Fibroblast of skin of left quadriceps (primary cell): ENCODE measurements around the gene INVS.
"Not testable (repeated sequence)": the region's sequence is repeated elsewhere in the genome, so short reads cannot be mapped to it uniquely, and the experiment has no call there.

ENCODE experiments used
- DNase-seq, 2 experiments: peaks; one replicate each; pipeline ENCODE4 v3.0.0-alpha.2; 2013; ENCODE audit warnings: low read depth in 2 of 2

The INVS gene

GRCh38 chr9:100098887-100099721 is at the start of gene INVS, which contains the start of gene ERP44:
Gene INVS, plus strand, starts transcription at chr9:100099243. Its CDS starts 5,279 bp downstream, at chr9:100104522.
Gene ERP44, minus strand, starts transcription at chr9:100099000. Its CDS starts 160 bp downstream, at chr9:100098840.
- DNase-seq, result peak; percentile 98

DNA sequence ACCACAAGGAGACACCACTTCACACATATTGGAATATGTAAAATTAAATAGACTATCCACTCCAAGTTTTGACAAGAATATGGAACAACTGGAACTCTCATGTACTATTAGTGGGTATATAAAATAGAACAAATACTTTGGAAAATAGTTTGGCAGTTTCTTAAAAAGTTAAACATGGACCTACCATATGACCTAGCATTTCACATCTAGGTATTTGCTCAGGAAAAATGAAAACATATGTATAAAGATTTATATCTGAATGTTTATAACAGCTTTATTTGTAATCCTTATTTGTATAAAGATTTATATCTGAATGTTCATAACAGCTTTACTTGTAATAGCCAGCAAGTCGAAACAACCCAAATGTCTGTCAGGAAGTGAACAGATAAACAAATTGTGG is 49.5 kb upstream of the INVS start:
- DNase-seq, result no peak

- no peak for DNase-seq
Measured at GRCh38 chr9:100052375-100052774, 46.7 kb upstream of the INVS start.

GRCh38 chr9:100056561-100056960 is 42.5 kb upstream of the INVS start:
- DNase-seq, result no peak

- DNase-seq, result no peak
Measured at GRCh38 chr9:100057624-100058023, 41.4 kb upstream of the INVS start.

DNA sequence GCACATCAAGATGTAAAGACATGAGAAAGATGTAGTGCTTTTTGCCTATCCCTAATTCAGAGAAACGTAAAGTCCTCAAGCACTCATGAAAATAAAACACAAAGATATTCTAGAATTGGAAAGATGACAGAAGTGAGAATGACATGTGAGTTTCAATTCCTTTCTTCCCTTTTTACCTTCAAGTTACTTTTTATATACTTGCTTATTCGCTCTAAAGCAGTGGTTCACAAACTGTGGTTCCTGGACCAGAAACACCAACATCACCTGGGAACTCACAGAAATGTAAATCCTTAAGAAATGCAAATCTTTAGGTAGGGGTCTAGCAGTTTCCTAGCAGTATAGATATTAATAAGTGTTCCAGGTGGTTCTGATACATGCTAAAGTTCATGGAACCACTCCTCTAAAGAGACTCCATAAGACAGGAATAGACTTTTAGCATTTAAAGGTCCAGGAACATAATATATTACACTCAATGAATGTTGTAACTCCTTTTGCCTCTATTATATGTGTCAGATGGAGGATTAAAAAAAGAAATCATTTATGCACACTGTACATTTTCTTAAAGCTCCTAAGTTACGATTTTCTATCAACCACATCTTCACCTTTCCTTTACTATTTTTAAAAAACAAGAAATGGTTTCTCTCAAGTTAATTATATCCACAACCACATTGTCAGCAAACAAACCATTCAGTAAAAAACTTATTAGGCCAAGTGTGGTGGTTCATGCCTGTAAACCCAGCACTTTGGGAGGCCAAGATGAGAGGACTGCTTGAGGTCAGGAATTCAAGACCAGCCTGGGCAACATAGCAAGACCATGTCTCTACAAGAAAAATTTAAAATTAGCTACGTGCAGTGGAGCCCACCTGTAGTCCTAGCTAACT is 40.1 kb upstream of the INVS start:
- no peak for DNase-seq

DNA sequence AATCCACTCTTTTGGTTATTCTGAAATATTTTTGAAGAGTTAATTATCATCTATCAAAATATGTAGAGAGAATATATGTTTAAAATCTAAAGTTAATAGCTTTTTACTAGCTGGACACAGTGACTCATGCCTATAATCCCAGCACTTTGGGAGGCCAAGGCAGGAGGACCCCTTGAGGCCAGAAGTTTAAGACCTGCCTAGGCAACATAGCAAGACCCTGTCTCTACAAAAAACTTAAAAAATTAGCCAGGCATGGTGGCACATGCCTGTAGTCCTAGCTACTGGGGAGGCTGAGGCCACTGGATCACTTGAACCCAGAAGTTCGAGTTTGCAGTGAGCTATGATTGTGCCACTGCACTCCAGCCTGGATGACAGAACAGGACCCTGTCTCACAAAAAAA is 36.4 kb upstream of the INVS start:
- not testable (repeated sequence) for DNase-seq

GRCh38 chr9:100063185-100063584 is 35.9 kb upstream of the INVS start:
- DNase-seq, result no peak

DNA sequence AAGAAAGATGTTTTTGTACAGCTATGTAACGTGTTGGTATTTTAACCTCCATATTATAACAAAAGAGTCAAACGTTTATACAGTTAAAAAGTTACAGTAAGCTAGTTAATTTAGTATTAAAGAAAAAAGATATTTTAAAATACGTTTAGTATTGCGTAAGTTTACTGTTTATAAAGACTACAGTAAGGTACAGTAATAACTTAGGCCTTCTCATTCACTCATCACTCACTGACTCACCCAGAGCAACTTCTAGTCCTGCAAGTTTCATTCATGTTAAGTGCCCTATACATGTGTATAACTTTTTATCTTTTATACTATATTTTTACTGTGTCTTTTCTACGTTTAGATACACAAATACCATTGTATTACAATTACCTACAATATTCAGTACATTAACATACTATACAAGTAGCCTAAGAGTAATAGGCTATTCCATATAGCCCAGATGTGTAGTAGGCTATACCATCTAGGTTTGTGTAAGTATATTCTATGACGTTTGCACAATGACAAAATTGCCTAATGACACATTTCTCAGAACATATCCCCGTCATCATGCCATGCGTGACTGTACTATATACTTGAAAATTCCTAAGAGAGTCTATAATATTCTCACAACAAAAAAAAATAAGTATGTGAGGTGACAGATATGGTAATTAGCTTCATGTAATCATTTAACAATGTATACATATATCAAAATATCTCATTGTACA is 34.0 kb upstream of the INVS start:
- DNase-seq, result peak; percentile 56 to 60

DNA sequence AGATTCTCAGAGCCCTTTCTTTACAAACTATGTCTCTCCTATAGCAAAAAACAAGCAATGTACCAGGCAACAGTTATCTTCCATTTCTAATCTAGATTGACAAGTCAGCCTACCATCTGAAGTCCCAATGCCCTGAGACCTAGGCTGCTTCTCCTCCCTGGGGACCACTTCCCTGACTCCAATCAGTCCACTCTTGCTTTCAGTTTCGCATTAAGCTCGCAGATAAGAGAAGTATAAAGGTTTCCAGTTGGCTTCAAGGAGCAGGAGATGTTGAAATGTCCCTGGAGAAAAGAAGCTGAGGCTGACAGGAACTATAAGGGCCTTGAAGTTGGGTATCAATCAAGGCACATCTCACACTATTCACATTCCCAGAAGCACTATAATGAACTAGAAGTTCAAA is 32.5 kb upstream of the INVS start:
- DNase-seq, result no peak

DNA sequence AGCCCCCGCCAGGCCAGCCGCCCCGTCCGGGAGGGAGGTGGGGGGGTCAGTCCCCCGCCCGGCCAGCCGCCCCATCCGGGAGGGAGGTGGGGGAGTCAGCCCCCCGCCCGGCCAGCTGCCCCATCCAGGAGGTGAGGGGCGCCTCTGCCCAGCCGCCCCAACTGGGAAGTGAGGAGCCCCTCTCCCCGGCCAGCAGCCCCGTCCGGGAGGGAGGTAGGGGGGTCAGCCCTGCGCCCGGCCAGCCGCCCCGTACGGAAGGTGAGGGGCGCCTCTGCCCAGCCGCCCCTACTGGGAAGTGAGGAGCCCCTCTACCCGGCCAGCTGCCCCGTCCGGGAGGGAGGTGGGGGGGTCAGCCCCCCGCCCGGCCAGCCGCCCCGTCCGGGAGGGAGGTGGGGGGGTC is 31.1 kb upstream of the INVS start:
- not testable (repeated sequence) for DNase-seq

- DNase-seq, result not testable (repeated sequence)
Measured at GRCh38 chr9:100069068-100069467, 30.0 kb upstream of the INVS start.

- DNase-seq, result no peak
Measured at GRCh38 chr9:100070104-100071041, 28.7 kb upstream of the INVS start.

DNA sequence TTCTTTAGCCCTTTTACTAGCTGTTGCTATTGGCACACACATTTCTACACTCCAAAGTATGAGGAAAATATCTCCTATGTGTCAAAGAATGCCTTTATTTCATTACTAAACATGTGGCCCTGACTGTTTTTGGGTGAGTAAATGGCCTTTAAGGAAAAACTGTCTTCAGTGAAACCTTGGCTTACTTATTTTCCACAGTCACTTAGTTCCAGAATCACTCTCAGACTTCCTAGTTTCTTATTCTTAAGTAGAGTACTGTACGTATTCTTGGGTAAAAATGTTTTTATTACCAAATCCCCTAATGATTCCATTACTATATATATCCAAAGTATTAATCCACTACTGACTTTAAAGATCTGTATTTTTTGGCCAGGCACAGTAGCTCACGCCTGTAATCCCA is 27.8 kb upstream of the INVS start:
- DNase-seq, result no peak

DNA sequence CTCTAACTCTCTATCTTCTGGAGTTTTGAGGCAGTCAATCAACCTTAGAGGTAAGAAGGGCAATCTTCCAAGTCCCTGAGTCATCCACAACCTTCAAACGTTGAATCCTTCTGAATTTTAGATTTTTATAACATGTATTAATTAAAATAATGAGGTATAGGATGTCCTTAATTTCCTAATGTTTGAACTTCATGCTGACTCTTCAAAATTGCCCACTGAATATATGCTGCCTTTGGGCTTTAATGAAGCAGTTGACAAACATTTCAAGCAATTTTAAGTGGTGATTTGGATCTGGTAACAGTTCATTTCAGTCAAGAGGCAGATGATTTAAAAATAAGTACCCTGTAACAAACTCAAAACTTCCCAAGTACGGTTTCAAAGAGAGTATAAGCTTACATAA is 26.2 kb upstream of the INVS start:
- no peak for DNase-seq

- DNase-seq, result no peak
Measured at GRCh38 chr9:100074093-100074492, 24.9 kb upstream of the INVS start.

GRCh38 chr9:100074989-100075388 is 24.1 kb upstream of the INVS start:
- no peak for DNase-seq

DNA sequence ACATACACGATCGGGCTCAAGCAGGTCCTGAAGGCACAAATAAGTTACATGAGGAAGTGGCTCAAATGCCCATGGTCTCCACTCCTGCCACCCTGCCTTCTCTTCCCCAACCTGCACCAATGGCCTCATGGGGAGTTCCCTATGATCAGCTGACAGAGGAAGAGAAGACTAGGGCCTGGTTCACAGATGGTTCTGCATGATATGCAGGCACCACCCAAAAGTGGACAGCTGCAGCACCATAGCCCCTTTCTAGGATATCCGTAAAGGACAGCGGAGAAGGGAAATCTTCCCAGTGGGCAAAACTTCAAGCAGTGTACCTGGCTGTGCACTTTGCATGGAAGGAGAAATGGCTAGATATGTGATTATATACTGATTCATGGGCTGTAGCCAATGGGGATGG is 22.8 kb upstream of the INVS start:
- not testable (repeated sequence) for DNase-seq

- peak; percentile 53 for DNase-seq
Measured at GRCh38 chr9:100082782-100083181, 16.3 kb upstream of the INVS start.

GRCh38 chr9:100083448-100084127 is 15.5 kb upstream of the INVS start:
- DNase-seq, result no peak
